C4-2B (cell line): Measurements from ENCODE around the gene SLC13A4.

Experiments used
- H3K27ac ChIP-seq: fragments of 450-650 bp; 2 replicates; pipeline ENCODE4 v1.5.1; 2017
- ZFX ChIP-seq: fragments of 450-650 bp; IDR thresholded peaks from 2 replicates; pipeline ENCODE4 v1.6.1; 2017
- TF ChIP-seq, protein P1 (sequence below): fragments of 450-650 bp; conservative IDR thresholded peaks from 2 replicates; pipeline ENCODE4 v1.5.1; 2017; ENCODE audit warnings: mild to moderate bottlenecking

SLC13A4 gene

DNA sequence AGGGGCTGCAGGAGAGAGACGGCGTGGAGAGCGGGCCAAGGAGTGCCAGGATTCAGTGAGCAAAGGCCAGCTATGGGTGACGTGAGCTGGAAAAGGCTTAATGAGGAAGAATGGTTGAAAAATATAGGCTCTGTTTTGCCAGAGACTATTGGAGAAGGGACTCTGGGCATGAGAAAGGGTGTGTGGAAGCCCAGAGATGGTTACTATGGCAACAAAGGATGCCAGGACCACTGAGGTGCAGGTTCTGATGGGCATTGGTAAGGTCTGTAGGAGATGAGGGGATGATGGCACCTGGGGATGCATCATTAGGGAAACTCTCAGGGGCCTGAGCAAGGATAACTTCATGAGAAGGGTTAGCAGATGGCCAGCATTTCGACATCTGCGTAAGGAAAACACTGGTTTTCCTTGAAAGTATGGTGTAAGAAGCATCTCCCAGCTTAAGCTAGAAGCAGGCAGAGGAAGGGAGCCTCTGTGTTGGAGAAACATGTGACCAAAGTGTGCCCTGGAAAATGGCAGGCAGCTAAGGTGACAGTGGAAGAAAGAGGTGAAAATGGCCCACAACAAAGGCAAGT, 42.2 kb upstream of the SLC13A4 start:
- H3K27ac ChIP-seq, result no peak overlapping the region
- TF ChIP-seq, protein P1, sequence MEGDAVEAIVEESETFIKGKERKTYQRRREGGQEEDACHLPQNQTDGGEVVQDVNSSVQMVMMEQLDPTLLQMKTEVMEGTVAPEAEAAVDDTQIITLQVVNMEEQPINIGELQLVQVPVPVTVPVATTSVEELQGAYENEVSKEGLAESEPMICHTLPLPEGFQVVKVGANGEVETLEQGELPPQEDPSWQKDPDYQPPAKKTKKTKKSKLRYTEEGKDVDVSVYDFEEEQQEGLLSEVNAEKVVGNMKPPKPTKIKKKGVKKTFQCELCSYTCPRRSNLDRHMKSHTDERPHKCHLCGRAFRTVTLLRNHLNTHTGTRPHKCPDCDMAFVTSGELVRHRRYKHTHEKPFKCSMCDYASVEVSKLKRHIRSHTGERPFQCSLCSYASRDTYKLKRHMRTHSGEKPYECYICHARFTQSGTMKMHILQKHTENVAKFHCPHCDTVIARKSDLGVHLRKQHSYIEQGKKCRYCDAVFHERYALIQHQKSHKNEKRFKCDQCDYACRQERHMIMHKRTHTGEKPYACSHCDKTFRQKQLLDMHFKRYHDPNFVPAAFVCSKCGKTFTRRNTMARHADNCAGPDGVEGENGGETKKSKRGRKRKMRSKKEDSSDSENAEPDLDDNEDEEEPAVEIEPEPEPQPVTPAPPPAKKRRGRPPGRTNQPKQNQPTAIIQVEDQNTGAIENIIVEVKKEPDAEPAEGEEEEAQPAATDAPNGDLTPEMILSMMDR, result no peak
- no peak for TF ChIP-seq ZFX

GRCh38 chr7:135769005-135769802, 41.2 kb upstream of the SLC13A4 start:
- TF ChIP-seq, protein P1, result no peak
- no peak for TF ChIP-seq ZFX
- H3K27ac ChIP-seq, result no peak overlapping the region

GRCh38 chr7:135768467-135768866, 40.5 kb upstream of the SLC13A4 start:
- TF ChIP-seq, protein P1, result no peak
- no peak for TF ChIP-seq ZFX
- H3K27ac ChIP-seq, result no peak overlapping the region

DNA sequence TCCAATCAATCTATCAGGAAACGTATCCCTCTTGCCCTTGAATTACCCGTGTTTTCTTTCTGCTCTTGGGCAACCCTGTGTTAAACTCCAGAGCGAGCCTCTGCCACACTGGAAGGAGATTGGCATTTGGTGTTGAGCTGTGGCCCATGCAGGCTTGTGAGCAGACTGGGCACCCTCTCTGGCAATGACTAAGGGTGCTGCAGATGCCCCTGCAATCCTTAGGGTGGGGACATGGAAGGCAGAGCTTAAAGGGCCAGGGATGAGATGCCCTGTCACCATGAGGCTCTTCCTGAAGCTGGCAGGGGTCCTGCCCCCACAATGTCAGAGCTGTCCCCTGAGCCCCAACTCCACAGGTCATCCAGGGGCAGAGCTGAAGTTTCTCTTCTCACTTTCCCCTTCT, 40.1 kb upstream of the SLC13A4 start:
- TF ChIP-seq ZFX, result no peak
- TF ChIP-seq, protein P1, result no peak
- H3K27ac ChIP-seq, result no peak overlapping the region

- TF ChIP-seq ZFX, result no peak
- TF ChIP-seq, protein P1, result no peak
- no peak overlapping the region for H3K27ac ChIP-seq
Observed at GRCh38 chr7:135763261-135763660, 35.3 kb upstream of the SLC13A4 start.

- no peak overlapping the region for H3K27ac ChIP-seq
- no peak for TF ChIP-seq ZFX
- TF ChIP-seq, protein P1, result no peak
Observed at GRCh38 chr7:135761751-135762488, 33.9 kb upstream of the SLC13A4 start.

DNA sequence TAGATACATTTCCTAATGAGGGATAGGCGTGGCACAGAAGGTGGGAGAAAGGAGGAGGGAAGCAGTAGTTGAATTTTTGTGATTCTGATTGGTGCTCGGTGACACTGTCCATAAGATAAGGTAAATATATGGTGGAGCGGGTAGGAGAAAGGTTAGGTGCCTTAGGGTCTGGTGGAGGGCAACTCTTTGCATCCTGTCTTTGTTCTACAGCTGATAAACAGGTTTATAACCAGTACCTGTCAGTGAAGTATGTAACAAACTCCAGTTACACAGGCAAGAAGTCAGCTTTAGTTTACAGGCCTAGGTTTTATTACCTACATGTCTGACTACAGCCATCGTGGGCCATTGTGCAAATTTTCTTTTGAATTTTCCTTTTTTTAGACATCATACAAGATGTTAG, 31.5 kb upstream of the SLC13A4 start:
- TF ChIP-seq, protein P1, result no peak

More for the DNA sequence above, 31.5 kb upstream of the SLC13A4 start:
- H3K27ac ChIP-seq, result no peak overlapping the region
